ENCODE measurements around the gene PCDHGA1.

The PCDHGA1 gene

DNA sequence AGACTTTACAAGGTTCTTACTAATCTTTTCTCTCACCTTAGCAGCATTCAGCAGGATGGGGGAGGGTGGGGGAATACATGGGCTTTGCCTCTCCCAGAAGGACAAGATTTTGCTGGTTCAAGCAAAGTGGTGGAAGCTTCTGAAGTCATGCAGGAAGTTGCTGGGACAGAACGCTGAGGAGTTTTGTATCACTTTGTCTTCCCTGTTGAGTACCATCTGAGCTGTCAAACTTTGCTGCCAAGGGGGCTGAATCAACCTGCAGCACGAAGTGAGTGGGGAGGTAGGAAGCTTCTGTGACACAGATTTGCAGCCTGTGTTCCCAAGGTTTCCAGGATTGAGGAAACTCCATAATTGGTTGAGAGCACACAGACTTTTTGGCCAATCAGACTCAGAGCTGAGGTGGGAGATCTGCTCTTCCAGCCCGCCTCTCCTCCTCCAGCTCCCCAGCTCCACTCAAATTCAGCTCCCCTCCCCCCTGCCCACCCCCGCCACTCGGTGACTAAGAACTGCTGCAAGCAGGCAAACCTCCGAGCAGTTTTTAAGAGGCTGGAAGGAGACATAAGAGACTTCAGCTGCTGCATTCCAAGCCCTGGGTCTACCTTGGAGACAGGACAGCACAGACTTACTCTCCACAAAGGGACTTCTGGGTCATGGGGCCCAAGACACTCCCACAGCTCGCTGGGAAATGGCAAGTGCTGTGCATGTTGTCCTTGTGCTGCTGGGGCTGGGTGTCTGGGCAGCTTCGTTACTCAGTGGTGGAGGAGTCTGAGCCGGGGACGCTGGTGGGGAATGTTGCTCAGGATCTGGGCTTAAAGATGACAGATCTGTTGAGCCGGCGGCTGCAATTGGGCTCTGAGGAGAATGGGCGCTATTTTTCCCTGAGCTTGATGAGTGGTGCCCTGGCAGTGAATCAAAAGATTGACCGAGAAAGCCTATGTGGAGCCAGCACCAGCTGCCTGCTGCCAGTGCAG is 158.6 kb downstream of the PCDHGA1 start, which contains the start of gene PCDHGC5:
TSS of gene PCDHGC5 (plus strand) at position 491 of the 971 bp plus-strand sequence. CDS start at position 651, 160 bp downstream.
- in situ Hi-C loops (cut with HindIII; ENCODE audit: low sequenced_read_pairs): loop anchor here (5.0 kb wide), 1 partner anchor 33 kb away; no protein-coding TSS in a partner anchor

DNA sequence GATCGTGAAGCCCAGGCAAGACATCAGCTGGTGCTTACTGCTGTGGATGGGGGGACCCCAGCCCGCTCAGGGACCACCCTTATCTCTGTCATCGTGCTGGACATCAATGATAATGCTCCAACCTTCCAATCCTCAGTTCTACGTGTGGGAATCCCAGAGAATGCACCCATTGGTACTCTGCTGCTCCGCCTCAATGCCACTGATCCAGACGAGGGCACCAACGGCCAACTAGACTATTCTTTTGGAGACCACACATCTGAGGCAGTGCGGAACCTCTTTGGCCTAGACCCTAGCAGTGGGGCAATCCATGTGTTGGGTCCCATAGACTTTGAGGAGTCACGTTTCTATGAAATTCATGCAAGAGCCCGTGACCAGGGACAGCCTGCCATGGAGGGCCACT is 159.5 kb downstream of the PCDHGA1 start:
- in situ Hi-C loops (cut with HindIII; ENCODE audit: low sequenced_read_pairs): loop anchor here (5.0 kb wide), 1 partner anchor 32 kb away; no protein-coding TSS in a partner anchor

DNA sequence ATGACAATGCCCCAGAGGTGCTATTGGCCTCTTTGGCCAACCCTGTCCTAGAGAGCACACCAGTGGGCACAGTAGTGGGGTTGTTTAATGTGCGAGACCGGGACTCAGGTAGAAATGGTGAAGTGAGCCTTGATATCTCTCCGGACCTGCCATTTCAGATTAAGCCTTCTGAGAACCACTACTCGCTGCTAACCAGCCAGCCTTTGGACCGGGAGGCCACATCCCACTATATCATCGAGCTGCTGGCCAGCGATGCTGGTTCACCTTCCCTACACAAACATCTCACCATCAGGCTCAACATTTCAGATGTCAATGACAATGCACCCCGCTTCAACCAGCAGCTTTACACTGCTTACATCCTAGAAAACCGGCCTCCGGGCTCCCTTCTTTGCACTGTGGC is 160.0 kb downstream of the PCDHGA1 start:
- in situ Hi-C loops (cut with HindIII; ENCODE audit: low sequenced_read_pairs): no loop called here

DNA sequence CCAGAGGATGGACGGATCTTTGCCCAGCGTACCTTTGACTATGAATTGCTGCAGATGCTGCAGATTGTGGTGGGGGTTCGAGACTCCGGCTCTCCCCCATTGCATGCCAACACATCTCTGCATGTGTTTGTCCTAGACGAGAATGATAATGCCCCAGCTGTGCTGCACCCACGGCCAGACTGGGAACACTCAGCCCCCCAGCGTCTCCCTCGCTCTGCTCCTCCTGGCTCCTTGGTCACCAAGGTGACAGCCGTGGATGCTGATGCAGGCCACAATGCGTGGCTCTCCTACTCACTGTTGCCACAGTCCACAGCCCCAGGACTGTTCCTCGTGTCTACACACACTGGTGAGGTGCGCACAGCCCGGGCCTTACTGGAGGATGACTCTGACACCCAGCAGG is 160.5 kb downstream of the PCDHGA1 start:
- in situ Hi-C loops (cut with HindIII; ENCODE audit: low sequenced_read_pairs): no loop called here

DNA sequence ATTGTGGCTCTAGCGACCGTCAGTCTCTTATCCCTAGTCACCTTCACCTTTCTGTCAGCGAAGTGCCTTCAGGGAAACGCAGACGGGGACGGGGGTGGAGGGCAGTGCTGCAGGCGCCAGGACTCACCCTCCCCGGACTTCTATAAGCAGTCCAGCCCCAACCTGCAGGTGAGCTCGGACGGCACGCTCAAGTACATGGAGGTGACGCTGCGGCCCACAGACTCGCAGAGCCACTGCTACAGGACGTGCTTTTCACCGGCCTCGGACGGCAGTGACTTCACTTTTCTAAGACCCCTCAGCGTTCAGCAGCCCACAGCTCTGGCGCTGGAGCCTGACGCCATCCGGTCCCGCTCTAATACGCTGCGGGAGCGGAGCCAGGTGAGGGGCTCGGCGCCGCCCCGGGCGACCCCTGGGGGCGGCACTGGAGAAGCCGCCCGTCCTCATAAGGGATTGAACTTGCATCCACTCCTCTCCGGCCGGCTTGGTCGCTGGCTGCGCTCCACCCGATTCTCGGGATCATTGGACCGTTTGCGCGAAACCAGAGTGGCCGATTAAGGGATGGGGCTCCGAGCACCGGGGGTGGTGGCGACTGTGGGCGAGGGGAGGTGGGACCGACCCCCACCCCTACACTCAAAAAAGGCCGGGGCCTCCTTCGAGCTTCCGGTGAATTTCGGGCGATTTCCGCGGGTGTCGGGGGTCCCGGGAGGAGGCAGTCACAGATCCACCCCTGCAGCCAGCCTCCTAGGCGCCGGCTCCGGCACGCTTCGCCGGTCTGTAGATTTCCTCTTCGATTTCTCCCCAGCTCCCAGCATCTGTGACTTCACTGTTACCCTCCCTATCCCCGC is 161.2 kb downstream of the PCDHGA1 start:
- in situ Hi-C loops (cut with HindIII; ENCODE audit: low sequenced_read_pairs): no loop called here

DNA sequence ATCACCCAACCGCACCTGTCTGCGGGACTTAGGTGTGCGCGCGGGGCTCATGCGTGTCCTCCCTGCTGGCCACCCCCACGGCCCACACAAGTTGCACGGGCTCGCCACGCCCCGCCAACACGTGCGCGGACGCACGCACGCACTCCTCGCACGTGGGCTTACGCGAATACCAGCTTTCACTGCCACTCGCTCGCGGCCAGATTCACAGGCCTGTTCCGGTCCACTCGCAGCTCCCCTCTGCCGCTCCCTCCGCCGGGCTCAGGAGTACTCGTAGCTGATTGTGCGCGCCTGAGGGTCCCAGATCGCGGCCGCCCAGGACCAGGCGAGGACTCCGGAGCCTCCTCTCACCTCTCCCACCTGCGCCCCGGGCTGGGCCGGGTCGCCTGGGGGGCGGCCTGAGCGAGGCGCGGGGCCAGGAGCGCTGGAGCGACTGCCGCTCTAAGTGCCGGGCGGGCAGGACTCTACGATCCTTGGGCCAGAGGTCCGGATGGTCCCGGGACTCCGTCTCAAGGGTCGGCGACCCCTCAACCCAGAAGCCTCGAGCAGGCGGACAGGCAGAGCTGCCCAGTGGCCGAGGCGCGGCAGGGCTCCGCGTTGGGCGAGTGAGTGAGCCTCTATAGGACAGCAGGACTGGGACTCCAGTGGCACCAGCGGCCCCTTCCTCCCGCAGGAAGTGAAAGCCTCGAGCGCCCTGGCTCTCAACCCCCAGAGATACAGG is 162.0 kb downstream of the PCDHGA1 start:
- in situ Hi-C loops (cut with HindIII; ENCODE audit: low sequenced_read_pairs): no loop called here

DNA sequence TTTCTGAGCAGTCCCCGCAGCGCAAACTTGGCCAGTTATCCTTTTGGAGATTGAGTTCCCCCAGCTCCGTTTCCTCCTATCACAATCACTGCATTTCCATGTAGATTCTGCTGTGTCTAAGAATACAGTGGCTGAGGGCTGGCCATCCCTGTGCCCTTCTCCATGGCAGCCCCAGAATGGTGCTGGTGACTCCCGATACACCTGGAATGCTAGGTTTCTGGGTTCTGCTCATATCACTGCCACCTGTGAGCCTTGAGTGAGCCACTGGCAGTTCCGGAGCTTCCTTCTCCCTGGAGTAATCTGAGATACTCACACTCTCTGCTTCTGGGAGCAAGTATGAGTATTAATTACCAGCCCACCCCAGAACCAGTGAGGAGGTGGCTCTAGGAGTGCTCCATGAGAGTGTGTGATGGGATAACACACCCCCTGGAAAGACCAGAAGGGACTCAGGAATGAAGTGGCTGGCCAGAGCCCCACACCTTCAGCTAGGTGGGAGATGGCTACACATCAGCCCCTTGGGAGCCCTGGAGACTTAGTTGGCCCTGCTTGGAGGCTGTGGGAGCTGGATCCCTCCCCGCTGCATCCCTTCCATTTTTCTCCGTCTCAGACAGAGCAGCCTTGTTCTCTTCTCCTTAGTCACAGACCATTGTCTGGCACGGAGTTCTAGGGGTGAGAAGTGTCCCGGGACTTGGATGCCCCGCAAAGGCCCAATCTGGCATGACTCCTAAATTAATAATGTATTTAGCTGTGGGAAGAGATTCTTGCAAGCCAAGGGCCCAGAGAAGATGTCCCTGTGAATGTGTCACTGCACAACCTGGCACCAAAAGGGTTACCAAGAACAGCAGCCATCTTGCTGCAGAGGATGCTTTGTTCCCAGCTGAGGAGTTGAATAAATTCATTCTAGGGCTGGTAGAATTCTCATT is 163.4 kb downstream of the PCDHGA1 start:
- in situ Hi-C loops (cut with HindIII; ENCODE audit: low sequenced_read_pairs): no loop called here

DNA sequence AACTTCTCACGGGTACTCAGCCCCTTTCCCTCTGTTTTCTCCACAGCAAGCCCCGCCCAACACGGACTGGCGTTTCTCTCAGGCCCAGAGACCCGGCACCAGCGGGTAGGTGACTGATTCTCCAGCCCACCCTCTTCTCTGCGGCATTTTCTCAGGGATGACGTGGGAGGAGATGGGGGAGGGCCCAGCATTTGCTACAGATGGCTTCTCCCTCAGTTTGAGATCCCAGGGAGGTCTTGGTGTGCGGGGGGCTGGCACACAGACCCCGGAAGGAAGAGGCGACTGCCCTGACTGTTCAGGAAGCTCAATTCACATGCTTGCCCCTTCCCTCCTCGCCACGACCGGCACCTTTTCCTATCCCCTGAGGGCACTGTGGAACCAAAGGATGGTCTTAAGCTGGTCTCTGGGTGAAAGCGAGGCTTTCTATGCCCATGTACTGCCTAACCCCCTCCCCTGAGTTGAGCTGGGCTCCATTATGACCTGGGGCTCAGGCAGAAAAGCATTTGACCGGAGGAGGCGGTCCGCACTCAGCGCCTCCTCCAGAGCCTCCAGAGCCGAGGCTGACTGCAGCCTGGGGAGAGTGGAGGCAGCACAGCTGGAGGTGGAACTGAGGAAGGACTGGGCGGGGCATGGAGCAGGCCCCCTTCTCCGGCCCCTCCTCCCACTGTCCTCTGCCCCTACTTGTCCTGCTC is 164.6 kb downstream of the PCDHGA1 start:
- in situ Hi-C loops (cut with HindIII; ENCODE audit: low sequenced_read_pairs): no loop called here

DNA sequence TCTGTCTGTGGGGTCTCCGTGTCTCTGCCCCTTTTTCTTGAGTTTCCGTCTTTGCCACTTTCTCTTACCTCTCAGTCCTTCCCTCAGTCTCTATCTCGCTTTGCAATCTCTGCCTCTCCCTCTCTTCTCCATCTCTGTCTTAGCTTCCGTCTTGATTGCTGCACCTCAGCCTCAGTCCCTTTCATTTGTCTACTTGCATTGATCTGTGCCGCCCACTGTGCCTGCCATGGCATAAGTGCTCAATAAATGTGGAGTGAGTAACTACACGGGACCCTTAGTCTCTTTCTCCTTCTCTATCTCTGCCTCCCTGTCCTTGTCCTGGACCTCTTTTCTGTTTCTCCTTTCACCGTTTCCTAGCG is 165.1 kb downstream of the PCDHGA1 start:
- in situ Hi-C loops (cut with HindIII; ENCODE audit: low sequenced_read_pairs): no loop called here

DNA sequence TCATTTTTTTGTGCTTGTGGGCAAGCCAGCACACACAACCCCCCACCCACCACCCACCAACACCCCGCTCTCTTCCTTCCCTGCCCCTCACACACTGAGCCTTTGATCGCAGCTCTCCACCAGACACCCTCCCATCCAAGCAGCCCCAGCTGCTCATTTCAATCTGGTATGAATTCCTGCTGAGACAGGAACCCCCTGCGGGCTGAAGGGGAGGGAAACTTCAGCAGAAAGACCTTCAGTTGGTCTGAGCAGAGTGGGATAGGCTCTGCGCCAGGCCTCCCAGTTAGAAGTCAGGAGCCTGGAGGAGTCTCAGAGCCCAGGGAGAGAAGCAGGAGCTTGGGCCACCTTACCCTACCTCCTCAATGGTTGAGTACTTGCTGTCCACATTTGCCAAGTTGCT is 165.7 kb downstream of the PCDHGA1 start:
- in situ Hi-C loops (cut with HindIII; ENCODE audit: low sequenced_read_pairs): no loop called here

DNA sequence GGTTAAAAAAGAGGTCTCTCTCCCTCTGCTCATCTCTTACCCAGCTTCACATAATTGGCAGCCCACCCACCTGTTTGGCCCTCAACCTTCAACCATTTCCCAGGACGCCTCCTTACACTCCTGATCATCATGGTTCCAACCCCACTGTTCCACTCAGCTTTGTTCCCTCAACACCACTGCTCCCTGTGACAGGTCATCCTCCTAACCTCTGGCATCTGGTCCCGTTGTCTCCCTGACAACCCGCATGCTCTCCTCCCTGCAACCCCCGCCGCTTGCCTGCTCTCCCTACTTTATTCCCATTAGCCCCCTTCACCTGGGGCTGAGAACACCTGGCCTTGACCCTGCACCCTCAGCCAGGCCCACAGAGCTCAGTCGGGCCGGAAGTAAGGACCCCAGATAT is 171.4 kb downstream of the PCDHGA1 start:
- in situ Hi-C loops (cut with HindIII; ENCODE audit: low sequenced_read_pairs): no loop called here

DNA sequence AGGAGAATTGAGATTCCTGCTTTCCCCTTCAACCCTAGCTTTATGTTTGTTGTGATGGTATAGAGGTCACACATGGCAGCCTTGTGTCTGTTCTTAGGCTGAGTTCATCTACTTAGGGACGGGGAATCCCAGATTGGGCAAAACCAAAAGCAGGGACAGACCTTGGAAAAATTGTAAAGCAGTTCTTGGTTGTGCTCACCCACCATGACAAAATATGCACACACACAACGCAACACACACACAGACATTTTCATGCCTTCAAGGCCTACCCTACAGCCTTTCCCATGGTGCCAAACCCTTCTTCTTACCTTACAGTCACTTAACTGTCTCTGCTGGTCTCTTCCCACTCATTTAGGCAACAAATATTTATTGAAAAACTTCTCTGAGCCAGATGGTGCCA is 173.4 kb downstream of the PCDHGA1 start:
- in situ Hi-C loops (cut with HindIII; ENCODE audit: low sequenced_read_pairs): no loop called here

DNA sequence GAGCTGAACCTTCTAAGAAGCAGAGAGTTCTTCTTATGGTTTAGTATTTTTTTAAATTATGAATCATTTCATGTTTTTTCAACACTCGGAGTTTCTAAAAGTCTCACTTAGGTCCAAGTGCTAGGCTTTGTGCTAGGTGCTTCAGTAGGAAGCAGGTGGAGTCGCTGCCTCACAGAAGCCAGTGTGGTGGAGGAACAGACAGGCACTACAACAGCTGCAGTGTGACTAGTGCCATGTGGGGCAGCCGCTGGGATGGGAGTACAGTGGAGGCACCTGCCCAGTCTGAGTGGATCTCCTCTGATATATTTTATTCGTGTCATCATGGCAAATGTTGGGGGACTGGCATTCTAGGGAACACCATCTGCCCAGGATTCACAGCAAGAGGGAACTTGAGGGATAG is 173.9 kb downstream of the PCDHGA1 start:
- in situ Hi-C loops (cut with HindIII; ENCODE audit: low sequenced_read_pairs): no loop called here

DNA sequence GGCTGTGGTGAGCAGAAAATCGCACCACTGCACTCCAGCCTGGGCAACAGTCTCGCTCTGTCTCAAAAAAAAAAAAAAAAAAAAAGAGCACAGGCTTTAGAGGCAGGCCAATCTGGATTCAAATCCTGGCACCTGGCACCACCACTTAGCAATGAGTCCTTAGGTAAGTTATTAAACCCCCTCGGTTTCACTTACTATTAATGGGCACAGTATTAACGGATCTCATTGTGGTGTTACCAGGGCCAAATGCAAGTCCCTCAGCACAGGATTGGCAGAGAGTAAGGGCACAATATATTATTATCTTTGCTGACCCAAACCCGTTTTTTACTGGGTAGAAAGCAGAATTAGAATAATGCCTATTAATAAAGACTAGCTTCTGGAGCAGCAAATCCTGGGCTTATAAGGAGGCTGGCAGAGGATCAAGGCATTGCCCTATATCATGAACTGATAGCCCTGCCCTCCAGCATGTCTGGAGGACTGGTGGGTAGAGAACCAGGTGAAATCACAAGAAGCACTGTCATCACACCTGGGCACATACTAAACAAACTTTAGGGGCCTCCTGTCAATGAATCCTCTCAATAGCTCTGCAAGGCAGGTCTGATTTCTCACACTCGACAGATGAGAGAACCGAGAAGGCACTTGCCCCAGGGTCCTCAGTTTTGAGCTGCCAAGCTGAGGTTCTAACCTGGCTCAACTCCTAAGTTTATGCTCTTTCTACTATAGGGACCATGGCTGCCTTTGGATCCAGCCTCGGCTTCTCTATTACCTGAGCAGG is 176.3 kb downstream of the PCDHGA1 start:
- in situ Hi-C loops (cut with HindIII; ENCODE audit: low sequenced_read_pairs): no loop called here

DNA sequence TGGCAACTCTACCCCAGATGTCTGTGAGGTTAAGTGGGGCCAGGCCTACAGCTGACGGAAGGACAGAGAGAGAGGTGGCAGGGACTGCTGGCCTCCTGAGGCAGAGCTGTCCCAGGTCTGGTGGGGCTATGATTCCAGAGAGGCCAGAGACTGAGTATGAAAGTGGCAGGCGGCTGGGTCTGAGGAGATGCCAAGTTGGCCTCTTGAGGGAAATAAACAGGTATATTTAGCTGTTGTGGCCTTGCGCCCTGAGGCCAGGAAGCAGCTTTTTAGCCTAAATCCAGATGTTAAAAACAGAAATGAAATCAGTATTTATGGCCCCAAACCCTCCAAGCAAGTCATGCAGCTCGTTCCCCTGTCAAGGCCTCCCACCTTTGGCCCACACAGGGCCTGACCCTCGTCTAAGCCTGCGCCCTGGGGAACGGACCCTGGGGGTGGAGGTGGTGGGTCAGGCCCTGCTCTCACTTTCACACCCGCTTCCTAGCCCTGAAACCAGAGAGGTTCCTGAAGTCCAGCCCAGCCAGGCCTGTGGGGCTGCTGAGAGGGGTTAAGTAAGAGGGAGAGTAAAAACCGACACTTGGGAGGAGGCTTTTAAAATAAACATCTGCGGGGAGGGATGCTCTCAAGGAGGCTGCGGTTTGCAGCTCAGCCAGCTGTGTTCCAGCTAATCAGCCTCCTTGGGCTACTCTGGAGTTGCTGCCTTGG is 177.2 kb downstream of the PCDHGA1 start:
- in situ Hi-C loops (cut with HindIII; ENCODE audit: low sequenced_read_pairs): no loop called here

DNA sequence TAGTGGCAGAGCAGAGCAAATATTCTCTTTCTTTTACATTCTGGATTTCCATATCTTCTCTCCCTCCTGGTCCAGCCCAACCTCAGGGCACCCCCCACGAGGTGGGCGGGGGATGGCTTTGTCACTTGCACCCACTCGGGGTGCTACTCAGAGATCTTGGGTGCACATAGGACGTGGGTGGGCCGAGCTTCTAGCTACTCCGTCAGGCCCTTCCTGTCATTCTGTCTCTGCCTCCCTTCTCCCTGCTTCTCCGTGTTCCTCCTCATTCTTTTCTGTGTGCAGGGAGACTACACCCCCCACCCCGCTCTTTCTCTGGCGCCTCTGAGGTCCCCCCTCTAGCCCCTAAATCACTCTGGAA is 178.1 kb downstream of the PCDHGA1 start:
- in situ Hi-C loops (cut with HindIII; ENCODE audit: low sequenced_read_pairs): no loop called here

DNA sequence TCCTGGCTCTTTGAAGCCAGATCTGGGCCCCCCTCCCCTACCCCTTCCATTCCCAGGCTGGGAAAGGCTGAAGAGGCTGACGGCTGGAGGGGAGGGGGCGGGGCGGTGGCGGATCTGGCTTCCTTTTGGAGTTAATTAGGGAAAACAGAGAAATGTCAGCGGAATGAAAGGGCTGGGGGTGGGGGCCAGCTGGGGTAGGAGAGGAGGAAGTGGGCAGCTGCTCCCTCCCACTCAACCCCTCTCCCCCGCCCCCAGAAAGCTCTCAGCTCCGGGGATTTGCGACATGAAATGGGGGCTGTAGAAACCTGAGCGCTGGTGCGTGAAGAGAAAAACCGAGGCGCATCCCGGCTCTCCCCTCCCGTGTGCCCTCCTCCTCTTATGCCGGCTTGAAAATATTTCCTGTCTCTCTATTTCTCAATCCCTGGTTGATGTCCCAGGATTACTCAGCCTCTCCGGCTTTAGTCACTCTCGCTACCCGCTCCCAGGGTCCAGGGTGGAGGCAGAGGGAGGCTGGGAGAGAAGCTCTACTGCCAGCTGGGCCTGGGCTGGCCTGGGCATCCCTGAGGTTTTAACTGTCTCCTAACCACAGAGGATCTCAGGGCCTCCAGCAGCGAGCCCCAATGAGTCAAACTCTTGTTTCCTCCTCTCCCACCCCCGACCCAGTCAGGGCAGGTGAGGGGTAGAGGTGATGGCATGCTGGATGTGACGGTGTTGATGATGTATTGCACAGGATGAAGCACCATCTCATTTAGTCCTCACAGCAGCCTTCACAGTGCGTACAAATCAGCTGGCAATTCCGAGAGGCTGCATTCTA is 178.7 kb downstream of the PCDHGA1 start:
- in situ Hi-C loops (cut with HindIII; ENCODE audit: low sequenced_read_pairs): no loop called here

All from endothelial cell of hepatic sinusoid (primary cell).